Body of pancreas (tissue), 4 donors: ENCODE measurements around the gene PRDX2. TPM values are rescaled to one million over a fixed set of nuclear protein-coding genes. Genes with fewer than 3 reads are reported as not detected.
"Not testable (repeated sequence)": the region's sequence is repeated elsewhere in the genome, so short reads cannot be mapped to it uniquely, and the experiment has no call there.

Experiments used
- ATAC-seq: fragments of 150-250 bp; one replicate; pipeline ENCODE4 v1.9.1; 2016
- DNase-seq, 4 donors: peaks; one replicate each; pipeline ENCODE4 v3.0.0-alpha.2; 2019
- H3K27ac ChIP-seq, 4 donors: fragments of 200-600 bp; sonication (generic); 1 replicate in 3 of 4; 2 replicates in 1 of 4; pipeline versions ENCODE4 v1.5.1 to v1.6.1; 2016 to 2019; ENCODE audit warnings: mild to moderate bottlenecking in 1 of 4, mixed read lengths in 1 of 4, moderate library complexity in 1 of 4
- H3K27me3 ChIP-seq, 2 donors: fragments of 200-600 bp; sonication (generic); one replicate each; pipeline ENCODE4 v1.6.0; 2016; ENCODE audit warnings: mild to moderate bottlenecking in 1 of 2
- H3K36me3 ChIP-seq, 2 donors: fragments of 200-600 bp; sonication (generic); replicated peaks in 1 of 2; 2 replicates each; pipeline ENCODE4 v1.5.1; 2016; ENCODE audit warnings: low read depth in 2 of 2; ENCODE audit not compliant: insufficient read depth in 1 of 2
- H3K4me1 ChIP-seq: fragments of 200-600 bp; sonication (generic); one replicate; pipeline ENCODE4 v1.6.0; 2016
- H3K4me3 ChIP-seq, 2 donors: fragments of 200-600 bp; sonication (generic); 1 replicate in 1 of 2; 2 replicates in 1 of 2; pipeline ENCODE4 v1.5.1; 2016 to 2019
- H3K9me3 ChIP-seq, 3 donors: fragments of 200-600 bp; sonication (generic); 1 replicate in 2 of 3; 2 replicates in 1 of 3; pipeline ENCODE4 v1.5.1; 2016
- CTCF ChIP-seq, 7 experiments: fragments of 450-650 bp in 4 of 7; fragments of 200-600 bp in 3 of 7; sonication (generic) in 3 of 7; IDR thresholded peaks; one replicate each; pipeline ENCODE4 v1.5.1; 2016 to 2019; ENCODE audit warnings: antibody characterized with exemption in 7 of 7
- POLR2A ChIP-seq, 3 donors: fragments of 450-650 bp; IDR thresholded peaks; one replicate each; pipeline ENCODE4 v1.6.1; 2016; ENCODE audit warnings: antibody characterized with exemption in 3 of 3, mild to moderate bottlenecking in 2 of 3
- WGBS, 2 donors: methylation state at CpG; one replicate each; pipeline ENCODE4 v1.1.5; 2017; 5-methylcytosine and 5-hydroxymethylcytosine counted together
- intact Hi-C: fragments of 100-400 bp; cut with DNase I; formaldehyde crosslinking; loops from one replicate; pipeline ENCODE4 v1.15.1; 2023
- total RNA-seq, 2 donors: library from RNA; depleted of rRNA; stranded (reverse); fragments of >200 nt; gene quantifications; one replicate each; pipeline ENCODE4 v1.1.0, GENCODE V29; 2016

Gene PRDX2
- total RNA-seq, 2 donors from 2014 or later = 105 to 146 TPM

GRCh38 chr19:12828494-12828893 is 26.9 kb upstream of the PRDX2 start:
- peaks cover 0 to 7% of the 10 kb centered on the region in 2 donors for H3K27me3 ChIP-seq

GRCh38 chr19:12825254-12826131 is 23.9 kb upstream of the PRDX2 start:
- Histone ChIP-seq H3K36me3 (no peaks in the 10 kb centered on the region), H3K27me3 (peaks cover 0 to 7% of the 10 kb centered on the region in 2 donors), H3K9me3 (no peaks in the 10 kb centered on the region), H3K4me3 (no peak overlapping the region), H3K4me1 (peaks cover 16% of the 10 kb centered on the region), H3K27ac (no peak overlapping the region)
- 5 to 7% methylated on average over 21 to 46 of the region's 46 CpGs for WGBS, 2 donors
- DNase-seq (peak in 1 of 4 donors; percentile 39), ATAC-seq (no peak)
- no peak for TF ChIP-seq POLR2A (IDR thresholded peaks at IDR 0.05)
- peak in 6 of 7 experiments; percentile 7 to 24 (median 16) for TF ChIP-seq CTCF (IDR thresholded peaks at IDR 0.05)
- intact Hi-C loops = no loop called here

More at GRCh38 chr19:12828494-12828893, 26.9 kb upstream of the PRDX2 start:
- Histone ChIP-seq H3K27ac (no peak overlapping the region), H3K36me3 (no peaks in the 10 kb centered on the region), H3K9me3 (no peaks in the 10 kb centered on the region), H3K4me3 (no peak overlapping the region), H3K4me1 (peaks cover 27% of the 10 kb centered on the region)
- WGBS, 2 donors = 3% methylated on average over 17 to 23 of the region's 23 CpGs
- TF ChIP-seq POLR2A (IDR thresholded peaks at IDR 0.05) (no peak), CTCF (IDR thresholded peaks at IDR 0.05) (no peak)
- intact Hi-C loops = no loop called here
- peak; percentile 45 for ATAC-seq
- DNase-seq = peak in 3 of 4 donors; percentile 54 to 65 (median 54)

GRCh38 chr19:12821761-12822160 is 20.2 kb upstream of the PRDX2 start:
- Histone ChIP-seq H3K4me1 (peaks cover 7% of the 10 kb centered on the region), H3K36me3 (no peaks in the 10 kb centered on the region), H3K27ac (no peak overlapping the region), H3K9me3 (no peaks in the 10 kb centered on the region), H3K27me3 (peaks cover 0 to 7% of the 10 kb centered on the region in 2 donors), H3K4me3 (no peak overlapping the region)
- no peak for ATAC-seq
- TF ChIP-seq POLR2A (IDR thresholded peaks at IDR 0.05) (no peak), CTCF (IDR thresholded peaks at IDR 0.05) (no peak)
- intact Hi-C loops = no loop called here
- 79 to 80% methylated on average over 2 of the region's 2 CpGs for WGBS, 2 donors
- DNase-seq = no peak

- H3K4me3 ChIP-seq, ATAC-seq, H3K4me1 ChIP-seq, H3K27me3 ChIP-seq, DNase-seq, H3K9me3 ChIP-seq, intact Hi-C loops, H3K27ac ChIP-seq, H3K36me3 ChIP-seq: not testable (repeated sequence)
- WGBS, 2 donors = 83 to 90% methylated on average over 10 to 11 of the region's 11 CpGs
Observed at GRCh38 chr19:12817810-12818209, 16.2 kb upstream of the PRDX2 start.

- H3K9me3 ChIP-seq, H3K27ac ChIP-seq, H3K4me3 ChIP-seq, ATAC-seq, DNase-seq, H3K4me1 ChIP-seq, H3K27me3 ChIP-seq, intact Hi-C loops, H3K36me3 ChIP-seq: not testable (repeated sequence)
- WGBS, 2 donors = 89 to 90% methylated on average over 6 of the region's 6 CpGs
Observed at GRCh38 chr19:12817188-12817587, 15.6 kb upstream of the PRDX2 start.
